HepG2 (cell line): ENCODE measurements around the gene PRKCB. TPM values are rescaled to one million over a fixed set of nuclear protein-coding genes. Genes with fewer than 3 reads are reported as not detected.
A peak's percentile ranks its signal among the peaks of the same experiment; 100 is the strongest.

ENCODE experiments used
- ATAC-seq: fragments of 200-7000 bp; cut with Tn5 transposase; 3 replicates; pipeline ENCODE4 v1.9.1; 2020; ENCODE audit warnings: mild to moderate bottlenecking, moderate library complexity
- BruUV-seq: library from RNA; stranded (reverse); fragments of 400-500 nt; replicated peaks from 2 replicates; lab custom pipeline; 2021; lab: Mats Ljungman, UMichigan
- CTCF ChIA-PET: fragments of 300-600 bp; formaldehyde crosslinking; extraction: SDS; loops from one replicate; lab custom pipeline; 2021; ENCODE audit warnings: low total read pairs, inconsistent platforms, low intra/inter-chr PET ratio; lab: Yijun Ruan, JAX
- POLR2A ChIA-PET: fragments of 350-600 bp; sonication (Branson Sonifier 250); formaldehyde crosslinking; loops from one replicate; lab custom pipeline; 2020; ENCODE audit warnings: antibody characterized with exemption, inconsistent platforms; lab: Yijun Ruan, JAX
- DNase-seq: peaks from one replicate; pipeline ENCODE4 v3.0.0-alpha.2; 2015; ENCODE audit warnings: low spot score
- FAIRE-seq: peaks from 3 replicates; lab custom pipeline; 2011; peaks lifted over from hg19 to GRCh38; lab: Jason Lieb, UNC
- H2AFZ ChIP-seq: one replicate; pipeline ENCODE4 v1.6.1; 2011; ENCODE audit warnings: low read length, inconsistent platforms
- H3K27ac ChIP-seq: fragments of 300-600 bp; 3 replicates; pipeline ENCODE4 v1.8.0; 2011; ENCODE audit warnings: mixed run types, mild to moderate bottlenecking, mixed read lengths, low read length, inconsistent platforms; ENCODE audit not compliant: insufficient read depth; ENCODE audit errors: extremely low read length
- H3K27me3 ChIP-seq, 2 experiments: fragments of 200-600 bp in 1 of 2; 2 replicates in 1 of 2; 3 replicates in 1 of 2; pipeline versions ENCODE4 v1.6.0 to v1.8.0; 2011; ENCODE audit warnings: low read length in 2 of 2, mild to moderate bottlenecking in 2 of 2, moderate library complexity in 2 of 2, inconsistent platforms in 1 of 2; ENCODE audit not compliant: insufficient read depth in 2 of 2, control insufficient read depth in 1 of 2
- H3K36me3 ChIP-seq, 2 experiments: fragments of 200-600 bp in 1 of 2; replicated peaks in 1 of 2; 2 replicates in 1 of 2; 3 replicates in 1 of 2; pipeline versions ENCODE4 v1.5.1 to v1.8.0; 2011; ENCODE audit warnings: low read length in 2 of 2, inconsistent platforms in 1 of 2; ENCODE audit not compliant: insufficient read depth in 2 of 2, control insufficient read depth in 1 of 2
- H3K4me1 ChIP-seq: 2 replicates; pipeline ENCODE4 v1.5.1; 2012; ENCODE audit warnings: low read length, inconsistent platforms; ENCODE audit not compliant: insufficient read depth
- H3K4me2 ChIP-seq: 2 replicates; pipeline ENCODE4 v1.6.0; 2011; ENCODE audit warnings: low read depth, low read length, inconsistent platforms
- H3K4me3 ChIP-seq, 3 experiments: fragments of 200-600 bp in 1 of 3; sonication (generic), shearing (Covaris generic) in 1 of 3; replicated peaks in 1 of 3; 2 replicates each; pipeline ENCODE4 v1.5.1; 2011 to 2016; ENCODE audit warnings: low read length in 3 of 3, inconsistent platforms in 2 of 3, low read depth in 2 of 3, mild to moderate bottlenecking in 2 of 3, control low read depth in 1 of 3, mixed read lengths in 1 of 3; ENCODE audit not compliant: insufficient read depth in 1 of 3
- H3K79me2 ChIP-seq: one replicate; pipeline ENCODE4 v1.6.1; 2011; ENCODE audit warnings: low read length, inconsistent platforms; ENCODE audit not compliant: insufficient read depth
- H3K9ac ChIP-seq: 2 replicates; pipeline ENCODE4 v1.6.0; 2011; ENCODE audit warnings: mild to moderate bottlenecking, low read depth, low read length, inconsistent platforms; ENCODE audit not compliant: insufficient read depth
- H3K9me3 ChIP-seq: 2 replicates; pipeline ENCODE4 v1.5.1; 2012; ENCODE audit warnings: mild to moderate bottlenecking, low read length
- H4K20me1 ChIP-seq: 2 replicates; pipeline ENCODE4 v1.6.0; 2011; ENCODE audit warnings: inconsistent platforms, mild to moderate bottlenecking, low read length, moderate library complexity; ENCODE audit not compliant: insufficient read depth
- STAG1 ChIP-seq: sonication (generic); formaldehyde crosslinking; IDR thresholded peaks from 2 replicates; pipeline ENCODE4 v1.4.0; 2020; ENCODE audit warnings: missing genetic modification reagents
- WGBS: methylation state at CpG from one replicate; pipeline ENCODE4 v1.1.6; 2017; ENCODE audit warnings: low lambda C conversion rate; 5-methylcytosine and 5-hydroxymethylcytosine counted together
- in situ Hi-C: cut with HindIII; loops from 2 replicates; pipeline ENCODE4 v1.10.0; 2017; ENCODE audit warnings: low pct_unique_long_range_greater_than_20kb; ENCODE audit not compliant: extremely low pct_ligation_motif_present
- intact Hi-C: fragments of 100-400 bp; cut with micrococcal nuclease; formaldehyde crosslinking; loops from one replicate; pipeline ENCODE4 v1.10.0; 2022; ENCODE audit not compliant: unreplicated experiment
- polyA plus RNA-seq, 8 experiments: library from polyadenylated mRNA; depleted of rRNA in 3 of 8; stranded (reverse) in 7 of 8; unstranded in 1 of 8; fragments of >200 nt; fragmentation: Illumina TruSeq in 4 of 8; extraction: Trizol in 4 of 8; gene quantifications; 2 replicates each; pipeline versions ENCODE4 v1.2.1 to v1.2.3, GENCODE V29; 2011 to 2016; ENCODE audit warnings: low read depth in 4 of 8, missing spikeins in 1 of 8, mixed read lengths in 1 of 8; ENCODE audit not compliant: insufficient read depth in 1 of 8
- total RNA-seq, 5 experiments: library from RNA; depleted of rRNA; stranded (reverse); fragments of >200 nt; fragmentation: Illumina TruSeq; extraction: Trizol; gene quantifications; 2 replicates each; pipeline ENCODE4 v1.2.3, GENCODE V29; 2016; ENCODE audit warnings: low read depth in 1 of 5
- TF ChIP-seq, protein P1 (sequence below): sonication (generic); formaldehyde crosslinking; IDR thresholded peaks from one replicate; pipeline ENCODE4 v1.5.1; 2020; ENCODE audit warnings: mild to moderate bottlenecking, missing genetic modification reagents; ENCODE audit errors: not compliant biosample characterization

PRKCB gene
- total and polyA plus RNA-seq, 2 of the 13 experiments (the other 11 are each of a cell fraction or from before 2014, with no cell fraction given): 0.01 TPM; not detected in 1

GRCh38 chr16:23877107-23878070, 41.6 kb downstream of the PRKCB start:
- ATAC-seq: no peak
- Histone ChIP-seq H4K20me1 (no peaks in the 10 kb centered on the region), H3K4me2 (no peak overlapping the region), H3K27ac (no peak overlapping the region), H2AFZ (no peak overlapping the region), H3K36me3 (no peaks in the 10 kb centered on the region), H3K4me3 (no peak overlapping the region)
- 32% methylated on average over 9 of the region's 9 CpGs for WGBS
- 0 out of 2 replicates have a peak, but pooled peaks have one; percentile 13 for TF ChIP-seq STAG1
- TF ChIP-seq, protein P1, sequence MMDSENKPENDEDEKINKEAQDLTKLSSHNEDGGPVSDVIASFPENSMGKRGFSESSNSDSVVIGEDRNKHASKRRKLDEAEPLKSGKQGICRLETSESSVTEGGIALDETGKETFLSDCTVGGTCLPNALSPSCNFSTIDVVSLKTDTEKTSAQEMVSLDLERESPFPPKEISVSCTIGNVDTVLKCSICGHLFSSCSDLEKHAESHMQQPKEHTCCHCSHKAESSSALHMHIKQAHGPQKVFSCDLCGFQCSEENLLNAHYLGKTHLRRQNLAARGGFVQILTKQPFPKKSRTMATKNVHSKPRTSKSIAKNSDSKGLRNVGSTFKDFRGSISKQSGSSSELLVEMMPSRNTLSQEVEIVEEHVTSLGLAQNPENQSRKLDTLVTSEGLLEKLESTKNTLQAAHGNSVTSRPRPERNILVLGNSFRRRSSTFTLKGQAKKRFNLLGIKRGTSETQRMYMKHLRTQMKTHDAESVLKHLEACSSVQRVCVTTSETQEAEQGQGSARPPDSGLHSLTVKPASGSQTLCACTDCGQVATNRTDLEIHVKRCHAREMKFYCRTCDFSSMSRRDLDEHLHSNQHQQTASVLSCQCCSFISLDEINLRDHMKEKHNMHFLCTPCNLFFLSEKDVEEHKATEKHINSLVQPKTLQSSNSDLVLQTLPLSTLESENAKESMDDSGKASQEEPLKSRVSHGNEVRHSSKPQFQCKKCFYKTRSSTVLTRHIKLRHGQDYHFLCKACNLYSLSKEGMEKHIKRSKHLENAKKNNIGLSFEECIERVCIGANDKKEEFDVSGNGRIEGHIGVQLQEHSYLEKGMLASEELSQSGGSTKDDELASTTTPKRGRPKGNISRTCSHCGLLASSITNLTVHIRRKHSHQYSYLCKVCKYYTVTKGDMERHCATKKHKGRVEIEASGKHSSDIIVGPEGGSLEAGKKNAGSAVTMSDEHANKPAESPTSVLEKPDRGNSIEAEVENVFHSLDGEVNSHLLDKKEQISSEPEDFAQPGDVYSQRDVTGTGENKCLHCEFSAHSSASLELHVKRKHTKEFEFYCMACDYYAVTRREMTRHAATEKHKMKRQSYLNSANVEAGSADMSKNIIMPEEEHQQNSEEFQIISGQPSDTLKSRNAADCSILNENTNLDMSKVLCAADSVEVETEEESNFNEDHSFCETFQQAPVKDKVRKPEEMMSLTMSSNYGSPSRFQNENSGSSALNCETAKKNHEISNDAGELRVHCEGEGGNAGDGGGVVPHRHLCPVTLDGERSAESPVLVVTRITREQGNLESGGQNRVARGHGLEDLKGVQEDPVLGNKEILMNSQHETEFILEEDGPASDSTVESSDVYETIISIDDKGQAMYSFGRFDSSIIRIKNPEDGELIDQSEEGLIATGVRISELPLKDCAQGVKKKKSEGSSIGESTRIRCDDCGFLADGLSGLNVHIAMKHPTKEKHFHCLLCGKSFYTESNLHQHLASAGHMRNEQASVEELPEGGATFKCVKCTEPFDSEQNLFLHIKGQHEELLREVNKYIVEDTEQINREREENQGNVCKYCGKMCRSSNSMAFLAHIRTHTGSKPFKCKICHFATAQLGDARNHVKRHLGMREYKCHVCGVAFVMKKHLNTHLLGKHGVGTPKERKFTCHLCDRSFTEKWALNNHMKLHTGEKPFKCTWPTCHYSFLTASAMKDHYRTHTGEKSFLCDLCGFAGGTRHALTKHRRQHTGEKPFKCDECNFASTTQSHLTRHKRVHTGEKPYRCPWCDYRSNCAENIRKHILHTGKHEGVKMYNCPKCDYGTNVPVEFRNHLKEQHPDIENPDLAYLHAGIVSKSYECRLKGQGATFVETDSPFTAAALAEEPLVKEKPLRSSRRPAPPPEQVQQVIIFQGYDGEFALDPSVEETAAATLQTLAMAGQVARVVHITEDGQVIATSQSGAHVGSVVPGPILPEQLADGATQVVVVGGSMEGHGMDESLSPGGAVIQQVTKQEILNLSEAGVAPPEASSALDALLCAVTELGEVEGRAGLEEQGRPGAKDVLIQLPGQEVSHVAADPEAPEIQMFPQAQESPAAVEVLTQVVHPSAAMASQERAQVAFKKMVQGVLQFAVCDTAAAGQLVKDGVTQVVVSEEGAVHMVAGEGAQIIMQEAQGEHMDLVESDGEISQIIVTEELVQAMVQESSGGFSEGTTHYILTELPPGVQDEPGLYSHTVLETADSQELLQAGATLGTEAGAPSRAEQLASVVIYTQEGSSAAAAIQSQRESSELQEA (CRISPR knock-in tag): no peak
- TF ChIP-seq, all 625 proteins: peak for 1
- Histone ChIP-seq H3K9ac (no peak overlapping the region), H3K4me1 (no peaks in the 10 kb centered on the region), H3K27me3 (peaks cover 3 to 8% of the 10 kb centered on the region in 2 experiments; a peak in 3 of 5 replicates), H3K9me3 (no peaks in the 10 kb centered on the region), H3K79me2 (no peaks in the 10 kb centered on the region)
- intact Hi-C loops (no loop called here), in situ Hi-C loops (no loop called here)
- no TSS peak for BruUV-seq
- POLR2A ChIA-PET: no interaction called here
- FAIRE-seq: no peak
- CTCF ChIA-PET: no interaction called here
- DNase-seq: no peak
